ENCODE data around the gene VTI1A. TPM values are rescaled to one million over a fixed set of nuclear protein-coding genes. Genes with fewer than 3 reads are reported as not detected.

VTI1A gene
- total RNA-seq, 1 donor from 2014 or later, result 39.4 TPM

- Mint-ChIP-seq H3K9me3 (ENCODE audit: low read depth) (no peaks in the 10 kb centered on the region), H3K4me1 (ENCODE audit: low read depth) (peaks cover 33% of the 10 kb centered on the region), H3K4me3 (ENCODE audit: low read depth) (no peak overlapping the region), H3K36me3 (ENCODE audit: insufficient read depth) (no peaks in the 10 kb centered on the region), H3K27me3 (no peaks in the 10 kb centered on the region), H3K27ac (no peak overlapping the region)
- DNase-seq (ENCODE audit: low spot score, unreplicated experiment), result no peak
- TF ChIP-seq CTCF (IDR thresholded peaks at IDR 0.05; ENCODE audit: unreplicated experiment), result no peak
Measured at GRCh38 chr10:112562809-112563663, 116.0 kb downstream of the VTI1A start.

GRCh38 chr10:112564337-112564736, 117.3 kb downstream of the VTI1A start:
- Mint-ChIP-seq H3K36me3 (ENCODE audit: insufficient read depth) (no peaks in the 10 kb centered on the region), H3K27me3 (no peaks in the 10 kb centered on the region), H3K9me3 (ENCODE audit: low read depth) (no peaks in the 10 kb centered on the region), H3K4me3 (ENCODE audit: low read depth) (peak overlapping the region; percentile 31), H3K4me1 (ENCODE audit: low read depth) (peaks cover 28% of the 10 kb centered on the region), H3K27ac (peak overlapping the region; percentile 80)
- DNase-seq (ENCODE audit: low spot score, unreplicated experiment), result no peak
- no peak for TF ChIP-seq CTCF (IDR thresholded peaks at IDR 0.05; ENCODE audit: unreplicated experiment)

- no peaks in the 10 kb centered on the region for H3K36me3 Mint-ChIP-seq (ENCODE audit: insufficient read depth)
- H3K9me3 Mint-ChIP-seq (ENCODE audit: low read depth), result no peaks in the 10 kb centered on the region
- peak; percentile 46 for DNase-seq (ENCODE audit: low spot score, unreplicated experiment)
- H3K27me3 Mint-ChIP-seq, result no peaks in the 10 kb centered on the region
- TF ChIP-seq CTCF (IDR thresholded peaks at IDR 0.05; ENCODE audit: unreplicated experiment), result peak; percentile 83
- H3K4me1 Mint-ChIP-seq (ENCODE audit: low read depth), result peaks cover 27% of the 10 kb centered on the region
- H3K4me3 Mint-ChIP-seq (ENCODE audit: low read depth), result no peak overlapping the region
- H3K27ac Mint-ChIP-seq, result no peak overlapping the region
Measured at GRCh38 chr10:112565434-112566053, 118.5 kb downstream of the VTI1A start.

GRCh38 chr10:112570585-112570984, 123.6 kb downstream of the VTI1A start:
- Mint-ChIP-seq H3K36me3 (ENCODE audit: insufficient read depth) (peaks cover 3% of the 10 kb centered on the region), H3K4me1 (ENCODE audit: low read depth) (peaks cover 7% of the 10 kb centered on the region), H3K4me3 (ENCODE audit: low read depth) (no peak overlapping the region), H3K9me3 (ENCODE audit: low read depth) (peaks cover 3% of the 10 kb centered on the region), H3K27me3 (no peaks in the 10 kb centered on the region), H3K27ac (no peak overlapping the region)
- DNase-seq (ENCODE audit: low spot score, unreplicated experiment), result no peak
- no peak for TF ChIP-seq CTCF (IDR thresholded peaks at IDR 0.05; ENCODE audit: unreplicated experiment)

GRCh38 chr10:112579578-112579977, 132.6 kb downstream of the VTI1A start:
- no peak overlapping the region for H3K4me3 Mint-ChIP-seq (ENCODE audit: low read depth)
- H3K4me1 Mint-ChIP-seq (ENCODE audit: low read depth), result peaks cover 32% of the 10 kb centered on the region
- DNase-seq (ENCODE audit: low spot score, unreplicated experiment), result no peak
- peaks cover 3% of the 10 kb centered on the region for H3K36me3 Mint-ChIP-seq (ENCODE audit: insufficient read depth)
- H3K27me3 Mint-ChIP-seq, result no peaks in the 10 kb centered on the region
- no peaks in the 10 kb centered on the region for H3K9me3 Mint-ChIP-seq (ENCODE audit: low read depth)
- no peak overlapping the region for H3K27ac Mint-ChIP-seq
- no peak for TF ChIP-seq CTCF (IDR thresholded peaks at IDR 0.05; ENCODE audit: unreplicated experiment)
